ENCODE data around the gene WDFY4. TPM values are rescaled to one million over a fixed set of nuclear protein-coding genes. Genes with fewer than 3 reads are reported as not detected.

The WDFY4 gene
- total RNA-seq, 4 donors from 2014 or later, result 4.1 to 27.9 (median 9.0) TPM

DNA sequence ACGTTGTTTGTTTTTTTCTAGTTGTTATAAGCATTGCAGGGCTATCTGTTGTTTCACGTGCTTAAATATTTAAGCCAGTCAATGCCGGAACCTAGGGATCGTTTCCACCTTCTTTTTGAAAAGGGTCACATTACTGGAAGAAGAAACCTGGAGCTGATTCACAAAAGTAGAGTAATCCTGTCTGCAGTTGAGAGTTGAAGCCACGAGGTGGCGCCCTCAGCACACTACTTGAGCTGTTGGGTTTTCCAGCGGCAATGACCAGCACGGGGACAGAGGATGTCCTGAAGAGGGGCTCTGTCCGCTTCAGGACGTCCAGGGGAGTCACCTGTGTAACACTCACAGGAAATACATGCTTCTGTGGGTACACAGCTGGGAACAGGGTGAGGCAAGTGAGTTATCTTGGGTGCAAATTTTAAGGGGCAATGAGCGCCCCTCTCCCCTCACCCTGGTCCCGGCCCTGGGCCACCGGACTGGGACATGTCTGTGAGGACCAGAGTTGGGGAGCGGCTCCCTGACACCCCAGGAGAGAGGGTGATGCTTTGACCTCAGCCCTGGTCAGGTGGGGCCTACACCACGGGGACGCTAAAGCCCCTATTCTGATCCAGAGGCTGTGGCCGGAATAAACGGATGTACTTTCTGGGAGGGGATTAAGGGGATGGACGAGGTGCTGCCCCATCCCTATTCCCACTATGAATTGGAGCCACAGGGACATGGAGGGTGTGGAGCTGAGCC is 26.3 kb upstream of the WDFY4 start:
- TF ChIP-seq, protein P1, sequence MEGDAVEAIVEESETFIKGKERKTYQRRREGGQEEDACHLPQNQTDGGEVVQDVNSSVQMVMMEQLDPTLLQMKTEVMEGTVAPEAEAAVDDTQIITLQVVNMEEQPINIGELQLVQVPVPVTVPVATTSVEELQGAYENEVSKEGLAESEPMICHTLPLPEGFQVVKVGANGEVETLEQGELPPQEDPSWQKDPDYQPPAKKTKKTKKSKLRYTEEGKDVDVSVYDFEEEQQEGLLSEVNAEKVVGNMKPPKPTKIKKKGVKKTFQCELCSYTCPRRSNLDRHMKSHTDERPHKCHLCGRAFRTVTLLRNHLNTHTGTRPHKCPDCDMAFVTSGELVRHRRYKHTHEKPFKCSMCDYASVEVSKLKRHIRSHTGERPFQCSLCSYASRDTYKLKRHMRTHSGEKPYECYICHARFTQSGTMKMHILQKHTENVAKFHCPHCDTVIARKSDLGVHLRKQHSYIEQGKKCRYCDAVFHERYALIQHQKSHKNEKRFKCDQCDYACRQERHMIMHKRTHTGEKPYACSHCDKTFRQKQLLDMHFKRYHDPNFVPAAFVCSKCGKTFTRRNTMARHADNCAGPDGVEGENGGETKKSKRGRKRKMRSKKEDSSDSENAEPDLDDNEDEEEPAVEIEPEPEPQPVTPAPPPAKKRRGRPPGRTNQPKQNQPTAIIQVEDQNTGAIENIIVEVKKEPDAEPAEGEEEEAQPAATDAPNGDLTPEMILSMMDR (IDR thresholded peaks at IDR 0.05; ENCODE audit: low read depth), result no peak

- TF ChIP-seq, protein P1 (IDR thresholded peaks at IDR 0.05; ENCODE audit: low read depth), result no peak
These were observed 25.8 kb upstream of the WDFY4 start for GRCh38 chr10:48658975-48659269.

- TF ChIP-seq, protein P1 (IDR thresholded peaks at IDR 0.05; ENCODE audit: low read depth), result no peak
These were observed 24.9 kb upstream of the WDFY4 start for GRCh38 chr10:48659790-48660189.

DNA sequence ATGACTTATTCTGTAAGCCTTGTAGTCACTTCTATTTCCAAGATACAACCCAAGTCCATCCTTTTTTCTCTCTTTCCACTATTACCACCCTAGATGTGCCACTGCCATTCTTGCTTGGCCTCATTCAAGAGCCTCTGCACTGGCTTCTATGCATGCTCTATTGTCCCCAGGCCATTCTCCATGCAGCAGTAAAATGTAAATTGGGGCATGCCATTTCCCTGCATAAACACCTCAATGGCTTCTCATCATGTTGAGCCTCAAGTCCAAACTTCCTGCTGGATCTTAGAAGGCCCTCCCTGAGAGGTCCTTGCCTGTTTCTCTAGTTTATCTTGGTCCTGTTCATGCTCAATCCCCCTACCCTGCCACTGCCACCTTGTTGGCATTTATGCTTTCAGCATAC is 23.2 kb upstream of the WDFY4 start:
- TF ChIP-seq, protein P1 (IDR thresholded peaks at IDR 0.05; ENCODE audit: low read depth), result no peak

GRCh38 chr10:48667960-48668590 is 16.6 kb upstream of the WDFY4 start:
- TF ChIP-seq, protein P1 (IDR thresholded peaks at IDR 0.05; ENCODE audit: low read depth), result no peak

DNA sequence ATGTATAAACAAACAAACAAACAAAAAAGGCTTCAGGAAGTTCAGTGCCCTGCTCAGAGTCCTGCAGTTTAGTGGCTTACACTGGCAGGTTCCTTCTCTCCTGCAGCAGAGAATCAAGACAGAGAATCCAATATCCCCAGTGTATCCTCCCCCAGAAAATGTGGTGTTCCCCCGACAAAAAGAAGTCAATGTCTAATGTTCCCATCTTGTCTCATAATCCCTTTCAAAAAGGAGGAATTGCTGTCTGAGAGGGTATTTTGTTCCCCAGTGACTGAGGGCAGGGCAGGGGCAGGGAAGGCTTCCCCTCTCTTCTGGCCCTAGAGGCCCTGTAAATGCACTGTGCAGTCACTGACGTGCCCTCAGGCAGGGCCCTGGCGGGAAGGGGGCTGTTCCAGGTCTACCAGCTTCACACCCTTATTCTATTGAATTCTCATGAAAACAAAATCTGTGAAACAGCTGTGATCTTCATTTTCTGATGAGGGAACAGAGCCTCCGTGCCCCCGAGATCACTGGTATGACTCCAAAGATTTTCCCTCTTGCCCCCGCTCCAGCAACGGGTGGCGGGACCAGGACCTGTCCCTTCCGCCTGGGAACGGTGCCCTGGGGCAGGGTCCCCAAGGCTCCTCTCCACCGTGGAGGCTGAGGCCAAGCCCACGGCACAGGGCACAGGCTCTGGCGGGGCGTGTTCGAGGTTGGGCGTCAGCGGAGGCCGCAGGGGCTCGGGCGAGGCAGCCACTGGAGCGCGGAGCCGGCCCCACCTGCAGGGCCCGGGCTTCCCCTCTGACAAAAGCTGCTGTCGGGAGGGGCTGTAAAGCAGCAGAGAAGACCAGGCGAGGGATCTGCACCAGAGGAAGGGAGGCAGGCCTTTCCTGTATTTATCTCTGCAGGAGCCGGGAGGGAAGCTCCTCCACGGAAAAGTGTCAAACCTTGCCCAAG is 13.4 kb upstream of the WDFY4 start:
- TF ChIP-seq, protein P1 (IDR thresholded peaks at IDR 0.05; ENCODE audit: low read depth), result no peak
